CMK (cell line): Measurements from ENCODE around the gene RIOK3.

Source experiments
- DNase-seq: peaks from one replicate; pipeline ENCODE4 v3.0.0-alpha.2; 2010; ENCODE audit warnings: low read depth

RIOK3 gene

DNA sequence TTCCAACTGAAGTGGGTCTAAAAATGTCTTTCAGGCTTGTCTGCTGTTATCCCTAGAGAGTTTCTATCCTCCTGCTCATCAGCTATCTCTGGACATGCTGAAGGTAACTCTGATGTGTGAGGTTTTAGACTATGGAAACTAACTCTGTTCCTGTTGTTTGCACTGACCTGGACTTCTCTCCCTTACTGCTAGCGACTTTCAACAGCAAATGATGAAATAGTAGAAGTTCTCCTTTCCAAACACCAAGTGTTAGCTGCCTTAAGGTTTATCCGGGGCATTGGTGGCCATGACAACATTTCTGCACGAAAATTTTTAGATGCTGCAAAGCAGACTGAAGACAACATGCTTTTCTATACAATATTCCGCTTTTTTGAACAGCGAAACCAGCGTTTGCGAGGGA is 77.1 kb downstream of the RIOK3 start:
- no peak for DNase-seq

DNA sequence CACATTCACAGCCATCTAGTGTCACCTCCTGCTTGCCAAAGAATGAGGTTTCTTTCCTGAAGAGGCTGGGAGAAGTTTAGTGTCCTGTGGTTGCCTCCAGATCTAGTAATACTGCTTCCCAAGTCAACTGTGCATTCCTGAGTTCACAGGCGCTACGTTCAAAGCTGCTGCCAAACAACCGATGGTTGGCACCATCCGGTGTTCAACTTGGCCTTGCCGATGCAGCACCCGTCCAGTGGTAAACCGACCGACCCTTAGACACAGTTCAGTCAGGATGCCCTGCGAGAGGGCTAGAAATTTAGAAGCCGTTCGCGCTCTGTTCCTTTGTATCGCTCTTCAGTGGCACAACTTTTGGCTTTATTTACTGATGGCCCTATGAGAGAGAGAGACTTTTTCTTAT is 78.8 kb downstream of the RIOK3 start:
- no peak for DNase-seq
